B cell (primary cell): ENCODE data around the gene GGN. TPM values are rescaled to one million over a fixed set of nuclear protein-coding genes. Genes with fewer than 3 reads are reported as not detected.

ENCODE experiments used
- ATAC-seq: fragments of 200-7000 bp; cut with Tn5 transposase; one replicate; pipeline ENCODE4 v1.10.0; 2021; ENCODE audit warnings: low read depth, mild to moderate bottlenecking, moderate number of reproducible peaks, moderate library complexity
- CTCF ChIA-PET: fragments of 350-600 bp; sonication (Branson Sonifier 250); formaldehyde crosslinking; loops from one replicate; lab custom pipeline; 2021; ENCODE audit warnings: antibody characterized with exemption, inconsistent platforms; lab: Charles Lee
- POLR2A ChIA-PET: fragments of 350-600 bp; sonication (Branson Sonifier 250); formaldehyde crosslinking; loops from one replicate; lab custom pipeline; 2021; ENCODE audit warnings: antibody characterized with exemption; lab: Charles Lee
- DNase-seq: peaks from one replicate; pipeline ENCODE4 v3.0.0; 2013
- H2AFZ ChIP-seq: 2 replicates; pipeline ENCODE4 v1.6.1; 2012; ENCODE audit warnings: mild to moderate bottlenecking, low read depth, low read length; ENCODE audit not compliant: insufficient read depth, poor library complexity, severe bottlenecking
- H3K27ac ChIP-seq, 2 donors: 1 replicate in 1 of 2; 2 replicates in 1 of 2; pipeline ENCODE4 v1.5.1; 2012 to 2013; ENCODE audit warnings: low read length in 2 of 2, mild to moderate bottlenecking in 2 of 2, moderate library complexity in 1 of 2
- H3K27me3 ChIP-seq, 4 experiments: fragments of 200-600 bp in 1 of 4; sonication (generic) in 1 of 4; replicated peaks in 1 of 4; 1 replicate in 2 of 4; 2 replicates in 2 of 4; pipeline versions ENCODE4 v1.6.1 to v1.7.0; 2013 to 2016; ENCODE audit warnings: low read length in 3 of 4, mild to moderate bottlenecking in 2 of 4, mixed read lengths in 1 of 4, moderate library complexity in 1 of 4; ENCODE audit not compliant: insufficient read depth in 4 of 4, control insufficient read depth in 3 of 4; ENCODE audit errors: control extremely low read depth in 1 of 4
- H3K36me3 ChIP-seq, 2 experiments: replicated peaks in 1 of 2; 1 replicate in 1 of 2; 2 replicates in 1 of 2; pipeline versions ENCODE4 v1.6.1 to v1.7.1; 2013; ENCODE audit warnings: low read length in 1 of 2; ENCODE audit not compliant: insufficient read depth in 2 of 2, control insufficient read depth in 1 of 2; ENCODE audit errors: control extremely low read depth in 1 of 2, extremely low read depth in 1 of 2
- H3K4me1 ChIP-seq, 2 donors: fragments of 200-600 bp in 1 of 2; sonication (generic) in 1 of 2; 1 replicate in 1 of 2; 2 replicates in 1 of 2; pipeline versions ENCODE4 v1.5.1 to v1.6.1; 2013 to 2017; ENCODE audit warnings: low read length in 2 of 2; ENCODE audit not compliant: control insufficient read depth in 2 of 2, insufficient read depth in 2 of 2
- H3K4me2 ChIP-seq: replicated peaks from 2 replicates; pipeline ENCODE3; 2012; ENCODE audit warnings: mild to moderate bottlenecking, low read depth, low read length; ENCODE audit not compliant: poor library complexity, severe bottlenecking
- H3K4me3 ChIP-seq, 5 experiments: fragments of 200-600 bp in 1 of 5; sonication (generic) in 1 of 5; 1 replicate in 3 of 5; 2 replicates in 2 of 5; pipeline versions ENCODE4 v1.5.1 to v1.7.0; 2011 to 2016; ENCODE audit warnings: low read length in 4 of 5, mild to moderate bottlenecking in 4 of 5, low read depth in 2 of 5, control low read depth in 1 of 5, moderate library complexity in 1 of 5; ENCODE audit not compliant: insufficient read depth in 1 of 5; ENCODE audit errors: control extremely low read depth in 1 of 5, extremely low read depth in 1 of 5
- H3K79me2 ChIP-seq: fragments of 200-600 bp; sonication (generic); one replicate; pipeline ENCODE4 v1.6.0; 2016; ENCODE audit warnings: low read length; ENCODE audit not compliant: control insufficient read depth, insufficient read depth
- H3K9ac ChIP-seq: fragments of 200-600 bp; sonication (generic); 2 replicates; pipeline ENCODE4 v1.6.1; 2017; ENCODE audit warnings: mild to moderate bottlenecking, low read length, moderate library complexity
- H3K9me3 ChIP-seq, 3 donors: one replicate each; pipeline versions ENCODE4 v1.6.1 to v1.7.1; 2013; ENCODE audit warnings: low read length in 2 of 3; ENCODE audit not compliant: control insufficient read depth in 2 of 3, insufficient read depth in 1 of 3; ENCODE audit errors: control extremely low read depth in 1 of 3
- H4K20me1 ChIP-seq: 2 replicates; pipeline ENCODE4 v1.6.0; 2012; ENCODE audit warnings: mild to moderate bottlenecking, low read length; ENCODE audit not compliant: insufficient read depth, control insufficient read depth, poor library complexity, severe bottlenecking
- H3K27ac Mint-ChIP-seq: one replicate; pipeline ENCODE4 v1.8.0; 2021; ENCODE audit warnings: mixed read lengths
- H3K27me3 Mint-ChIP-seq: one replicate; pipeline ENCODE4 v1.8.0; 2021; ENCODE audit warnings: mixed read lengths
- H3K4me1 Mint-ChIP-seq: one replicate; pipeline ENCODE4 v1.8.0; 2021; ENCODE audit warnings: mixed read lengths
- H3K4me3 Mint-ChIP-seq: one replicate; pipeline ENCODE4 v1.8.0; 2021; ENCODE audit warnings: mixed read lengths
- H3K9me3 Mint-ChIP-seq: one replicate; pipeline ENCODE4 v1.8.0; 2022; ENCODE audit warnings: mixed read lengths; ENCODE audit not compliant: insufficient read depth
- CTCF ChIP-seq: fragments of 200-600 bp; IDR thresholded peaks from one replicate; pipeline ENCODE4 v1.8.0; 2022; ENCODE audit warnings: antibody characterized with exemption, mild to moderate bottlenecking
- EZH2 ChIP-seq: IDR thresholded peaks from 2 replicates; pipeline ENCODE4 v1.6.1; 2012; ENCODE audit warnings: borderline replicate concordance, low read depth, mild to moderate bottlenecking, moderate library complexity, low read length; ENCODE audit not compliant: insufficient read depth, poor library complexity, severe bottlenecking
- WGBS: methylation state at CpG from one replicate; pipeline ENCODE4 v1.1.5; 2013; ENCODE audit warnings: missing lambda C conversion rate; ENCODE audit not compliant: insufficient coverage; 5-methylcytosine and 5-hydroxymethylcytosine counted together
- intact Hi-C: fragments of 100-400 bp; cut with micrococcal nuclease; formaldehyde crosslinking; loops from one replicate; pipeline ENCODE4 v1.10.0; 2022
- polyA plus RNA-seq: library from polyadenylated mRNA; depleted of rRNA; stranded (reverse); fragments of >200 nt; gene quantifications from 2 replicates; pipeline ENCODE4 v1.2.3, GENCODE V29; 2012
- total RNA-seq, 2 donors: library from RNA; stranded (reverse); fragments of 120-200 nt in 1 of 2; gene quantifications; 1 replicate in 1 of 2; 2 replicates in 1 of 2; pipeline versions ENCODE4 v1.2.3 to v1.2.4, GENCODE V29; 2013 to 2022

The GGN gene
- total and polyA plus RNA-seq, 2 donors (not counting 1 experiment from before 2014, with no cell fraction given) = 0.34 TPM; not detected in 1

- H3K9ac ChIP-seq = peak overlapping the region; percentile 68
- peaks cover 0 to 25% (median 8%) of the 10 kb centered on the region in 4 experiments for H3K27me3 ChIP-seq
- H3K79me2 ChIP-seq = peaks cover 11% of the 10 kb centered on the region
- CTCF ChIA-PET = interaction anchor here (0.6 to 5.0 kb wide), 54 partner anchors 9 to 1970 kb away, joined by 3 to 90 read pairs (median 5); partner anchors contain the start of genes ACTN4, ECH1, EIF3K and GGN
- H3K4me1 Mint-ChIP-seq = peaks cover 18% of the 10 kb centered on the region
- H3K9me3 ChIP-seq = peaks cover 0 to 3% (median 0%) of the 10 kb centered on the region in 3 donors
- no peak for DNase-seq
- no peaks in the 10 kb centered on the region for H3K9me3 Mint-ChIP-seq
- peaks cover 18% of the 10 kb centered on the region for H3K27me3 Mint-ChIP-seq
- H3K4me2 ChIP-seq = peak overlapping the region; percentile 85
- H3K27ac ChIP-seq = peak overlapping the region; percentile 61 to 77
- no peak for ATAC-seq
- H3K4me1 ChIP-seq = peaks cover 5 to 14% of the 10 kb centered on the region in 2 donors
- H4K20me1 ChIP-seq = no peaks in the 10 kb centered on the region
- intact Hi-C loops = loop anchor here (1.0 to 5.0 kb wide), 6 partner anchors 16 to 925 kb away; partner anchors contain the start of gene ACTN4
- no peak for TF ChIP-seq EZH2
- no peak for TF ChIP-seq CTCF
- peak overlapping the region; percentile 96 for H2AFZ ChIP-seq
- POLR2A ChIA-PET = interaction anchor here (0.6 to 2.3 kb wide), 9 partner anchors 9 to 528 kb away, joined by 3 to 10 read pairs (median 4); partner anchors contain the start of genes EIF3K, GGN, MAP4K1 and PSMD8
- H3K36me3 ChIP-seq = peaks cover 2 to 19% of the 10 kb centered on the region in 2 experiments
- 1% methylated on average over 11 of the region's 18 CpGs for WGBS
- peak overlapping the region; percentile 94 for H3K27ac Mint-ChIP-seq
- H3K4me3 Mint-ChIP-seq = peak overlapping the region; percentile 94
- H3K4me3 ChIP-seq = peak overlapping the region; percentile 21 to 68 (median 45)
These were observed 14.8 kb upstream of the GGN start for GRCh38 chr19:38402623-38402966.

GRCh38 chr19:38401148-38401547 lies 13.3 kb upstream of the GGN start:
- H3K4me3 ChIP-seq = no peak overlapping the region
- no peak overlapping the region for H3K4me3 Mint-ChIP-seq
- peaks cover 7 to 16% of the 10 kb centered on the region in 2 donors for H3K4me1 ChIP-seq
- CTCF ChIA-PET = interaction anchor here (3.9 kb wide), 1 partner anchor 114 kb away, joined by 31 read pairs; no protein-coding TSS in a partner anchor
- no peak overlapping the region for H3K27ac ChIP-seq
- no CpG with 5 or more reads among the region's 3 CpGs for WGBS
- ATAC-seq (no peak), DNase-seq (no peak)
- peaks cover 23% of the 10 kb centered on the region for H3K4me1 Mint-ChIP-seq
- H3K9me3 Mint-ChIP-seq = no peaks in the 10 kb centered on the region
- peaks cover 11% of the 10 kb centered on the region for H3K79me2 ChIP-seq
- peaks cover 31% of the 10 kb centered on the region for H3K27me3 Mint-ChIP-seq
- intact Hi-C loops = loop anchor here (5.0 kb wide), 2 partner anchors 331 to 926 kb away; no protein-coding TSS in a partner anchor
- TF ChIP-seq CTCF (no peak), EZH2 (no peak)
- no peak overlapping the region for H3K4me2 ChIP-seq
- no peaks in the 10 kb centered on the region for H4K20me1 ChIP-seq
- peaks cover 0 to 3% (median 0%) of the 10 kb centered on the region in 3 donors for H3K9me3 ChIP-seq
- H3K27me3 ChIP-seq = peaks cover 0 to 39% (median 13%) of the 10 kb centered on the region in 4 experiments
- peaks cover 0 to 10% of the 10 kb centered on the region in 2 experiments for H3K36me3 ChIP-seq
- POLR2A ChIA-PET = interaction anchor here (0.7 kb wide), 1 partner anchor 237 kb away, joined by 3 read pairs; no protein-coding TSS in a partner anchor
- no peak overlapping the region for H2AFZ ChIP-seq
- H3K27ac Mint-ChIP-seq = no peak overlapping the region
- no peak overlapping the region for H3K9ac ChIP-seq
